GM23338 (cell line): Measurements from ENCODE around the gene TYRP1.

ENCODE experiments used
- CREB1 ChIP-seq: fragments of 250-450 bp; sonication (Bioruptor Pico); IDR thresholded peaks from 2 replicates; pipeline ENCODE4 v1.5.0; 2020; ENCODE audit warnings: low read depth, mild to moderate bottlenecking, moderate library complexity
- CTCF ChIP-seq, 2 experiments: fragments of 200-600 bp in 1 of 2; sonication (generic) in 1 of 2; conservative IDR thresholded peaks; 2 replicates each; pipeline versions ENCODE4 v1.5.1 to v1.6.1; 2016 to 2017; ENCODE audit warnings: antibody characterized with exemption in 2 of 2, low read depth in 2 of 2, mild to moderate bottlenecking in 2 of 2, moderate library complexity in 1 of 2
- ETS1 ChIP-seq: IDR thresholded peaks from 2 replicates; pipeline ENCODE4 v1.6.1; 2016; ENCODE audit warnings: antibody characterized with exemption
- EZH2 ChIP-seq: fragments of 200-600 bp; sonication (generic); IDR thresholded peaks from one replicate; pipeline ENCODE4 v1.8.0; 2017; ENCODE audit warnings: antibody characterized with exemption, mild to moderate bottlenecking, low read depth; ENCODE audit not compliant: unreplicated experiment
- EZH2phosphoT487 ChIP-seq: fragments of 200-600 bp; sonication (generic); IDR thresholded peaks from one replicate; pipeline ENCODE4 v1.8.1; 2018; ENCODE audit warnings: antibody characterized with exemption; ENCODE audit not compliant: unreplicated experiment
- JUNB ChIP-seq: IDR thresholded peaks from one replicate; pipeline ENCODE4 v1.6.1; 2016; ENCODE audit warnings: antibody characterized with exemption; ENCODE audit not compliant: unreplicated experiment
- NANOG ChIP-seq: IDR thresholded peaks from 2 replicates; pipeline ENCODE4 v1.6.1; 2016; ENCODE audit warnings: antibody characterized with exemption, borderline replicate concordance
- POLR2AphosphoS5 ChIP-seq: IDR thresholded peaks from 2 replicates; pipeline ENCODE4 v1.6.1; 2016; ENCODE audit warnings: antibody characterized with exemption, low read depth
- STAT1 ChIP-seq: IDR thresholded peaks from one replicate; pipeline ENCODE4 v1.6.1; 2016; ENCODE audit warnings: antibody characterized with exemption; ENCODE audit not compliant: unreplicated experiment
- ZNF114 ChIP-seq: fragments of 250-450 bp; sonication (Bioruptor Pico); IDR thresholded peaks from 2 replicates; pipeline ENCODE4 v1.5.0; 2020; ENCODE audit warnings: mild to moderate bottlenecking, moderate library complexity
- ZNF331 ChIP-seq: fragments of 250-450 bp; sonication (Bioruptor Pico); IDR thresholded peaks from 2 replicates; pipeline ENCODE4 v1.5.0; 2020; ENCODE audit warnings: low read depth, mild to moderate bottlenecking, moderate library complexity
- ZNF462 ChIP-seq: fragments of 250-450 bp; sonication (Bioruptor Pico); IDR thresholded peaks from 2 replicates; pipeline ENCODE4 v1.5.0; 2020; ENCODE audit warnings: mild to moderate bottlenecking, moderate library complexity
- TF ChIP-seq, protein P1 (sequence below): IDR thresholded peaks from one replicate; pipeline ENCODE4 v1.6.1; 2018; ENCODE audit warnings: antibody characterized with exemption; ENCODE audit not compliant: unreplicated experiment

DNA sequence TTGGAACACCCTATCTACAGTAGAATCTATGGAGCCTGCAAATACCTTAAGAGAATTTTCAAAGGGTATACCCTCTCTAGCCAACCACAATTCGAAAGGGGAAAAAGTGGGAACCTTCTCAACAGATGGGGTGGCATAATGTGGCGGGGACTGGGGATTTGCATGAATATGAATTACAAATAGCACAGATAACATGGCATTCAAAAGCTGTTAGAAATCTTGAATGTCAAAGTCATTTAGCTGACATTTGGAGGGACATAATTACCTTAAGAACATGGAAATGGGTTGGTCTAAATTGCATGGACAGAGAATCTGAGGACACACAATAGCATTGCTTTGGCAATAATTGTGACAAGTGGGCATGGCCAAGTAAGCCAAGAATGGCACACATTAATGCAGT lies 23.2 kb upstream of the TYRP1 start:
- TF ChIP-seq CTCF (conservative IDR thresholded peaks at IDR 0.05; ENCODE audit: low read depth in 2 of 2) (no peak), EZH2 (no peak), CREB1 (no peak), POLR2AphosphoS5 (no peak), ZNF114 (CRISPR knock-in tag) (no peak), EZH2phosphoT487 (no peak), JUNB (no peak), ETS1 (no peak), ZNF331 (no peak), STAT1 (no peak), NANOG (no peak), ZNF462 (CRISPR knock-in tag) (no peak)
- TF ChIP-seq, protein P1, sequence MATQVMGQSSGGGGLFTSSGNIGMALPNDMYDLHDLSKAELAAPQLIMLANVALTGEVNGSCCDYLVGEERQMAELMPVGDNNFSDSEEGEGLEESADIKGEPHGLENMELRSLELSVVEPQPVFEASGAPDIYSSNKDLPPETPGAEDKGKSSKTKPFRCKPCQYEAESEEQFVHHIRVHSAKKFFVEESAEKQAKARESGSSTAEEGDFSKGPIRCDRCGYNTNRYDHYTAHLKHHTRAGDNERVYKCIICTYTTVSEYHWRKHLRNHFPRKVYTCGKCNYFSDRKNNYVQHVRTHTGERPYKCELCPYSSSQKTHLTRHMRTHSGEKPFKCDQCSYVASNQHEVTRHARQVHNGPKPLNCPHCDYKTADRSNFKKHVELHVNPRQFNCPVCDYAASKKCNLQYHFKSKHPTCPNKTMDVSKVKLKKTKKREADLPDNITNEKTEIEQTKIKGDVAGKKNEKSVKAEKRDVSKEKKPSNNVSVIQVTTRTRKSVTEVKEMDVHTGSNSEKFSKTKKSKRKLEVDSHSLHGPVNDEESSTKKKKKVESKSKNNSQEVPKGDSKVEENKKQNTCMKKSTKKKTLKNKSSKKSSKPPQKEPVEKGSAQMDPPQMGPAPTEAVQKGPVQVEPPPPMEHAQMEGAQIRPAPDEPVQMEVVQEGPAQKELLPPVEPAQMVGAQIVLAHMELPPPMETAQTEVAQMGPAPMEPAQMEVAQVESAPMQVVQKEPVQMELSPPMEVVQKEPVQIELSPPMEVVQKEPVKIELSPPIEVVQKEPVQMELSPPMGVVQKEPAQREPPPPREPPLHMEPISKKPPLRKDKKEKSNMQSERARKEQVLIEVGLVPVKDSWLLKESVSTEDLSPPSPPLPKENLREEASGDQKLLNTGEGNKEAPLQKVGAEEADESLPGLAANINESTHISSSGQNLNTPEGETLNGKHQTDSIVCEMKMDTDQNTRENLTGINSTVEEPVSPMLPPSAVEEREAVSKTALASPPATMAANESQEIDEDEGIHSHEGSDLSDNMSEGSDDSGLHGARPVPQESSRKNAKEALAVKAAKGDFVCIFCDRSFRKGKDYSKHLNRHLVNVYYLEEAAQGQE, result no peak
